Measurements from ENCODE around the gene LRRC3.
A peak's percentile ranks its signal among the peaks of the same experiment; 100 is the strongest.

Gene LRRC3

GRCh38 chr21:44438531-44439210 is 16.6 kb upstream of the LRRC3 start:
- DNase-seq (ENCODE audit: low read depth, low spot score), result no peak

DNA sequence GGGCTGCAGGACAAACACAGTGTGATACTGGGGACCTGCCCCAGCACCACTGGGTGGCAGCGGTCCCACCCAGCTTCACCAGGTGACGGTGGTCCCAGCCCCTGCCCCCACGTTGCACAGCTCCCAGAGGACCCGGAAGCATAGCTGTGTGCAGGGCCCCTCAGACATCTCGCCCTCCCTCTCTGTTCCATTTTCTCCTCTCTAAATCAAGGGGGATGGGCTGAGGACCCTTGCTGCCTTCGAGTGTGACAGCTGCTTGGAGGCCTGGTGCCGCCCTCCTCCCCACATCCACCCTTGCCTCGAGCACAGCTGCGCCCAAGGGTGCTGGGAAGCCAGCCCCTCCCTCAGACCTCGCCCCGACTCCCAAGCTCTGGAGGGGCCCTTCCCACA is 16.1 kb upstream of the LRRC3 start:
- DNase-seq (ENCODE audit: low read depth, low spot score), result no peak

DNA sequence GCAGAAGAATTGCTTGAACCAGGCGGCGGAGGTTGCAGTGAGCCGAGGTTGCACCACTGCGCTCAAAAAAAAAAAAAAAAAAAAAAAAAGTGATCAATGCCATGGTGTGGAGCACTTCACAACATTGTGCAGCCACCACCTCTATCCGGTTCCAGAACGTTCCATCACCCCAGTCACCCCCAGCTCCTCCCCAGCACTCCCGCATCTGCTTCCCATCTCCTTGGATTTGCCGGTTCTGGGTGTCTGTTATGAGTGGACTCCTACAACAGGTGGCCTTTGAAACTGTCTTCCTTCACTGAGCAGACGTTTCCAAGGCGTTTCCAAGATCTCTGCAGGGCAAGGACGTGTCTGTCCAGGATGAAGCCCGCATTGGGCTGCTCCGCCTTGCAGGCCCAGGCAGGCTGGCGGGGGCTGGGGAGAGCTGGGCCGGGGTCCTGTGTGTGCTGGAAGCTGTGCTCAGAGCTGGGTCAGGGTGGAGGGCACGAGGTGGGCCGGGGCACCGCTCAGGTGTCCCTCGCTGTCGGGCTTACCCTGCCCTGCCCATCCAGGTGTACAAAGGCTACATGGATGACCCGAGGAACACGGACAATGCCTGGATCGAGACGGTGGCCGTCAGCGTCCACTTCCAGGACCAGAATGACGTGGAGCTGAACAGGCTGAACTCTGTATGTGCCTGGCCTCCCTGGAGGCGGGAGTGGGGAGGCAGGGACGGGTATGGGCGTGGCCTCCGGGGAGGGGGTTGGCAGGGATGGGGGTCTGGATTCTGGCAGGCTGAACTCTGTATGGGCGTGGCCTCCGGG is 14.9 kb upstream of the LRRC3 start:
- no peak for DNase-seq (ENCODE audit: low read depth, low spot score)

DNA sequence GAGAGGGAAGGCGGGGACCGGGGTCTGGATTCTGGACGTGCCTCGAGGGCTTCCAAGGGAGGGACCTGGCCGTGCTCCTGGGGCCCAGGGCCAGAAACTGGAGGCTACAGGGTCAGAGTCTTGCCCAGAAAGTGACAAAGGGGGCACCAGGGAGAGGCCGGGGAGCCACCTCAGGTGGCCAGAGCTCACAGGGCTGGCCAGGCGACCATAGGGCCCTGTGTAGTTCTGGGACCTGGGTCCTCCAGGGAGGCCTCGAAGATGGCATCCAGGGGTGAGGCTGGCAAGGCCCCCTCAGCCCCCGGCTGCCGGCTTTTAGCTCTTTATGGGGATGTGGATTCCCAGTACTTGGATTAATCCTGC is 14.3 kb upstream of the LRRC3 start:
- DNase-seq (ENCODE audit: low read depth, low spot score), result no peak

GRCh38 chr21:44441581-44442265 is 13.6 kb upstream of the LRRC3 start:
- no peak for DNase-seq (ENCODE audit: low read depth, low spot score)

GRCh38 chr21:44442266-44443125 is 12.8 kb upstream of the LRRC3 start:
- DNase-seq (ENCODE audit: low read depth, low spot score), result no peak

DNA sequence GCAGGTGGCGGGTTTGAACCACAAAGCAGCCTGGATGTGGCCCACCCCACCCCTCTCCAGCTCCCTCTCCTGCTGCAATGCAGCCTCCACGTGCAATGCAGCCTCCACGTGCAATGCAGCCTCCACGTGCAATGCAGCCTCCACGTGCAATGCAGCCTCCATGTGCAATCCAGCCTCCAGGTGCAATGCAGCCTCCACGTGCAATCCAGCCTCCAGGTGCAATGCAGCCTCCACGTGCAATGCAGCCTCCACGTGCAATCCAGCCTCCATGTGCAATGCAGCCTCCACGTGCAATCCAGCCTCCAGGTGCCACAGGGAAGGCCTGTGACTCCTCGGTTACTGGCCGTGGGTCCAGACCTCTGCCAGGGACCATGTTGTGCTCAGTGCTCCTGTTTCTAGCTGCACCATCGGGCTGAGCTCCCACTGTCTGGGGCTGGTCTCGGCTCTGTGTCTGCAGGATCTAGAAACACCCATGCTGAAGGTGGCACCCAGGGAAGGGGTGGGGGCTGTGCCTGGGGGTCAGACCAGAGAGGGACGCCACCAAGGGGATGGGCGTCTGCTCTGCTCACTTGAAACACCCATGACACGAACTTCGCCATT is 11.9 kb upstream of the LRRC3 start:
- DNase-seq (ENCODE audit: low read depth, low spot score), result no peak

DNA sequence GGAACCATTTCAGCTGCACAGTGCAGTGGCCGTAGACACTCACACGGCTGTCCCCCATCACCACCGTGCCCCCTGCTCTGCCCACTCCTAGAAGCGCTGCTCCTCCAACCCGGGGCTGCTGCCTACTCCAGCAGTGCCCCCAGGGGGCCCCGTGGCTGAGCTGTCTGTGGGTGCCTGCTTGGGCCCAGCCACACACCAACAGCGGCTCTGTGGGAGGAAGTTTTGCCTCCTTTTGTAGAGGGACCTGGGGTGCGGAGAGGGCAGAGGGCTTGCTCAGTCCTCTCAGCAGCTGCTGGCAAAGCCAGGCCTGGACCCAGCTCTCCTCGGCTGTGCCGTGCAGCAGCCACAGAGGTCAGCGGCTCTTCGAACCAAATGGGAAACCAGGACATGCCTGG is 11.4 kb upstream of the LRRC3 start:
- DNase-seq (ENCODE audit: low read depth, low spot score), result no peak

- peak; percentile 35 for DNase-seq (ENCODE audit: low read depth, low spot score)
These were observed 10.9 kb upstream of the LRRC3 start for GRCh38 chr21:44444286-44444931.

DNA sequence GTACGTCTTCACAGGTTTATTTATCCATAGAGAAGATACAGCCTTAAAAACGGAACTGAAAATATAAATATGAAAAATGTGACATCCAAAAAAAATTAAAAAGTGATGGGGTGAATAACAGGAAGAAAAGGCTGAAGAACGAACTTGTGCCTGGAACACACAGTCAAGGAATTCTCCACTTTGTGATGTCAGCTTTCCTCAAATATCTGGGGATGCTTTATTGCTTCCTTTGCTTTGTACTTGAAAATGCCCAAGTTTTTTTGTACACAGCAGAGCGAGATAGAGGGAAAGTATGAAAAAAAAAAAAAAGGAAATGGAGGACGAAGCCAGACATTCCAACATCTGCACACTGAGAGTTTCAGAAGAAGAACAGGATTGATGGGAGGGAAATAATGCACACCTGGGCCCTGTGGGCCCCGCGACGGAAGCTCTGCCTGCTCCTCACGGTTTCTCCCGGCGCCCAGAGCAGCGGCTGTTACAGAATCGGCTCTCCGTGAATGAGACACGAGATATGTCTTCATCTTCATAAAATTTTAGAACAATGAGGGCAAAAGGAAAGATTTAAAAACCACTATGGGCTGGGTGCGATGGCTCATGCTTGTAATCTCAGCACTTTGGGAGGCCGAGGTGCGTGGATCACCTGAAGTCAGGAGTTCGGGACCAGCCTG is 10.0 kb upstream of the LRRC3 start:
- no peak for DNase-seq (ENCODE audit: low read depth, low spot score)

DNA sequence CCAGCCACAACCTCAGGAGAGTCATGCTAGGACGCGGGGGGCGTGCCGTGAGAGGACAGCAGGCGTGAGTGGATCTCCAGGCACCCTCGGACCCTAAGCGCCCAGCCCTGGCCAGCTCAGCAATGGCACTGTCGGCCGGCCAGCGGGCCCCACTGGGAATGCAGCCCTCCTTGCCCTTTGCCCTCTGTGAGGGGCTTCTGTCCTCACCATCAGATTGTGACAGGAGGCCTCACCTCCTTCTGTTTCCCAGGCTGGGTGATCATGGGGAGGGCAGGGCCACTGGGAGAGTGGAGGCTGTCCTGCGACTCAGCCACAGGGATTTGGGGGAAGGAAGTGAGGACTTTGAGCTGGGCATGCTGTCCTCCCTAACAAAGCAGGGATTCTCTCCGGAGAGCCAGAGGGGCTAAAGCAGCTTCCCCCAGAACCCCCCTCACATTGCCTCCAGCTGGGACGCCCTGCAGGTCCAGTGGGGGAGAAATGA is 6.6 kb upstream of the LRRC3 start:
- DNase-seq (ENCODE audit: low read depth, low spot score), result no peak

DNA sequence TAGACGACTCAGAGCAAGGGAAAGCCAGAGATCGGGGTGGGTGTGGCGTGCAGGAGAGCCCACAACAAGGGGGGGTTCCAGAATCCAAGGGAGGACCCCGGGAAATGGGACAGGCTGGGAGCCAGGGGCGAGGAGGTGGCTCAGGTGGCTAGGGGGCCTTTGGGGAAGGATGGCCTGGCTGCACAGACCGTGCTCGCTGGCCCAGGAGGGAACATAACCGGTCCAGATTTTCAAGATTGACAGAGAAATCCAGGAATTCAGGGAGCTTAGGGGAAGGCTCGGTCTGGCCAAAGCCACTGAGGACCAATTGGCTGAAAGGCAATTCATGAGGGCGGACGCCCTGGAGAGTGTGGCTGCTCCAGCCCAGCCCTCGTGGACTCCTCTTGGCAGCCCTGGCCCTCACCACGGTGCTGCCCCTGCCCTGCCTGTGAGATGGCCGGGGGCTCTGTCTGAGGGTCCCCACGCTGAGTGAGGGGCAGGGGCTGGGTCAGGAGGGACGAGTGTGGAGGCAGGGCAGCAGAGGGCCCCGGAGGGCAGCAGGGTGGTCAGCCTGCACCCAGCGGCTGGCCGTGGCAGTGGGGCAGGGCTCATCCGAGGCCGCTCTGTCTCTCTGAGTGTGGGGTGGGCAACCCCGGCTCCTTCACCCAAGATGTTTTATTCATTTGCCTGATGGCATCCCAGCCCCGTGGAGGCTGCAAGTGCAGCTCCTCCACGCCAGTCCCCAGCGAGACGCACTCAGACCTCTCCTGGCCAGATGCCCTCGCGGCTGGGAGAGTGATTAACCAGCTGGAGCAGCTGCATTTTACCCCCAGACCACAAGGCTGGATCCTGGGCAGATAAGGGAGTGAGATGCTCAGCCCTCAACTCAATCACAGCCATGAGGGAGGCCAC is 5.6 kb upstream of the LRRC3 start:
- DNase-seq (ENCODE audit: low read depth, low spot score), result no peak

- DNase-seq (ENCODE audit: low read depth, low spot score), result no peak
These were observed 4.9 kb upstream of the LRRC3 start for GRCh38 chr21:44450402-44450801.

DNA sequence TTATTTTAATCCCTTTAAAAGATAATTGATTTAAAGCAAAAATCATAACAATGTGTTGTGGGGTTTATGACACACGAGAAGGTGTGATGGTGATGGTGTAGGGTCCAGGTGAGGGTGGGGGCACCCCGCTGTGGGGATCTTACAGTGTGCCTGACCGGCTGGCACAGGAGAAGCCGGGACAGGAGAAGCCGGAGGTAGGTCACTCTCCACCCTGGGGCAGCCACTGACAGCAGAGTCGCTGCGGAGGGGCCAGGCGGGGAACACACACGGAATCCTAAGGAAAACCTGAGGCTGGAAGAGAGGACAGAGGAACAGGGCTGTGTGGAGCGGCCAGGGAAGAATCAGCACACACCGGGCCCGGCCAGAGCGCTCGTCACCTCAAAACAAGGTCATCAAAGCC is 4.3 kb upstream of the LRRC3 start:
- no peak for DNase-seq (ENCODE audit: low read depth, low spot score)

DNA sequence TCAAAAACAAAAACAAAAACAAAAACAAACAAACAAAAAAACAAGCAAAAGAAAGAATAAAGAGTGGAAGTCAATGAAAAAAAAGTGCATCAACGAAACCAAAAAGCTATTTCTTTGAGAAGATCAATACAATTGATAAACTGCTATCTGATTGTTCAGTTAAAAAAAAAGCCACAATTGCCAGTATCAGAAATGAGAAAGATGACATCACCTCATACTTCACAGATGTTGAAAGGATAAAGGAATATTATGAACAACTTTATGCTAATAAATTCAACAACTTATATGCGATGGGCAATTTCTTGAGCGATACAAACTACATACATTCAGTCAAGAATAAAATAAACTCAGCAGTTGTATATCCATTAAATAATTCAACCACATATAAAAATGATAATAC is 2.2 kb upstream of the LRRC3 start:
- no peak for DNase-seq (ENCODE audit: low read depth, low spot score)

DNA sequence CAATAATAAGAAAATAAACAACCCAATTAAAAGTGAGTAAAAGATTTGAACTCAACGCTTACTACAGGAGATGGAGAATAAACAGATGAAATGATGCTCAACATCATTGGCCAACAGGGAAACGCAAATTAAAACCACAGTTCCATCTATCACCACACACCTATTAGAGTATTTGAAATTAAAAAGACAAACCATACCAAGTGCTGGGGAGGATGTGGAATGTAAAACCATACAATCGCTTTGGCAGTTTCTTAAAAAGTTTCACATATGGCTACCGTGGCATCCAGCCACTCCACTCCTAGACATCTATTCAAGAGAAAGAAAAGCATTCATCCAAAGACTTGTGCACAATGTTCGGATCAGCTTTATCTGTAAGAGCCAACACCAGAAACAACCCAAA is 1.3 kb upstream of the LRRC3 start:
- DNase-seq (ENCODE audit: low read depth, low spot score), result no peak

DNA sequence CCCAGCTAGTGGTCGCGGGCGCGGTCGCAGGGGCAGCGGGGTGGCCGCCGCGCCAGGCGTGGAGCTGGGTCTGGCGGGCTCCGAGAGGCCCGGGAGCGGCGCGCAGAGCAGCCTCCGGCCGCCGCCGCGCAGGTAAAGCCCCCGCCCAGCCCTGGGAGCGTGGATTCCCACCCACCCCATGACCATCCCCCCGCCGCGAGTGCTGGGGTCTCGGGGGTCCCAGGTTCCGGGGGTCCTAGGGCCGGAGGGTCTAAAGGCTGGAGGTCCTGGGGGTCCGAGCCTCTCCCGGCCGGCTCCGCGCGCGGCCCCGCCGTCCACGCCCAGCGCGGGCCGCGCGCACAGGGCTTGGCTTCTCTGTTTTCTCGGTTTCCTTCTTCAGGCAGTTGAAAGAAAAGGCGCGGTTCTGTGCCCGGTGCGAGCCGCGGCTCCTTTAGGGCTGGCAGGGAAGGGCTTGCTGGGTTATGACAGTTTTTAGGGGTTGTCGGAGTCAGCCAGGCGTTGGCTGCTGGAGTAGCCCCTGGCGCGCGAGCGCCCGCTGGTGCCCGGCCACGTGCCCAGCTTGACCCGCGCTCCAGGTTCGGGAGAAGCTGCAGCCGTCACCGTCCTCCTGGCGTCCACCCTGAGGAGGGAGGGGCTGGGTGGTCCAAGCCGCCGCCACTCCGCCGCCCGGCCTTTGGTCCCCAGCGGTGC is 359 bp downstream of the LRRC3 start:
- DNase-seq (ENCODE audit: low read depth, low spot score), result no peak

DNA sequence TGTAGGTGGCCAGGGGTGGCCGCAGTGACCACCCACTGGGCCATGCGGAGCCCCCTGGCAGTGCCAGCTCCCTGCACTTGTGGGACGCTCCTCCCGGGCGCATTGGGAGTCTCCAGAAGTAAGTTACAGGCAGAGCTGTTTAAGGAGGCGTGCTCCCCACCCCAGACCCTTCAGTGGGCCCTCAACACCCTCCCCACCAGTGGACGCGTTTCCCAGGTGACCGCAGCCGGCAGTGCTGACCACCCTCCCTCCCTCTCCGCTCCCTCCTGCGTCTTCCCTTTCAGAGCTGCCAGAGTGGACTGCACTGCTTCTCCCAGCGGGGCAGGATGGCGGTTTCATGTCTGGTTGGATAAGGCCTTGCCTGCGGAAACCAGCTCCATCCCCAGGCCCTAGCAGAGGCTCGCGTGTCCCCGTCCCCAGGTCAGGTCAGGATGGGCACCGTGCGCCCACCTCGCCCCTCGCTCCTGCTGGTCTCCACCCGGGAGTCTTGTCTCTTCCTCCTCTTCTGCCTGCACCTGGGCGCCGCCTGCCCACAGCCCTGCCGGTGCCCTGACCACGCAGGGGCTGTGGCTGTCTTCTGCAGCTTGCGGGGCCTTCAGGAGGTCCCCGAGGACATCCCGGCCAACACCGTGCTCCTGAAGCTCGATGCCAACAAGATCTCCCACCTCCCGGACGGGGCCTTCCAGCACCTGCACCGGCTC is 1.1 kb downstream of the LRRC3 start:
- DNase-seq (ENCODE audit: low read depth, low spot score), result no peak
